Heart left ventricle (tissue), 13 donors: ENCODE measurements around the gene PICALM.

Experiments used
- CTCF ChIP-seq, 12 donors: fragments of 200-600 bp; sonication (generic) in 4 of 12; IDR thresholded peaks; one replicate each; pipeline versions ENCODE4 v1.5.0 to v1.8.0; 2018 to 2022; ENCODE audit warnings: antibody characterized with exemption in 12 of 12, mild to moderate bottlenecking in 5 of 12
- POLR2A ChIP-seq, 2 donors: fragments of 450-650 bp; IDR thresholded peaks; one replicate each; pipeline ENCODE4 v1.6.1; 2017; ENCODE audit warnings: antibody characterized with exemption in 2 of 2, mild to moderate bottlenecking in 2 of 2, moderate library complexity in 2 of 2
- donor health status: ischemic (EF 13 %, LVEDD 7.1; RV severe dilation, severe dysfunction).
- donor health status: DM: no; HTN: yes; CAD: no.
- donor health status: DM: no; HTN: no; CAD: no.
- donor health status: ischemic (EF 25% LVEDD 6.9; RV normal size, moderate dysfunction).
- donor health status: ischemic (EF 25% LVEDD 5.7; RV mildly dilated, moderate dysfunction).
- donor health status: ischemic (EF 35%, LVEDD 5.7; RV mildly dilated, moderate dysfunction).
- donor health status: nonischemic (EF 11% LVEDD 7.7; RV severe dilation, severe dysfunction).
- donor health status: DM: yes; HTN: yes; CAD: no.
- donor health status: PGD.
- donor health status: ischemic (EF 29% LVEDD 5.4; RV normal size, mild dysfunction).
- donor health status: nonischemic (EF 23%, LVEDD 6.1; RV moderate dilation, normal function).

GRCh38 chr11:86068138-86068871, 579 bp downstream of the PICALM start:
- TF ChIP-seq CTCF (IDR thresholded peaks at IDR 0.05) (no peak), POLR2A (IDR thresholded peaks at IDR 0.05) (peak in 1 of 2 donors; percentile 15)
